Lower leg skin (tissue), 3 donors: Measurements from ENCODE around the gene GPC1.

Experiments
- CTCF ChIP-seq, 3 donors: fragments of 450-650 bp; IDR thresholded peaks; one replicate each; pipeline ENCODE4 v1.5.1; 2016; ENCODE audit warnings: antibody characterized with exemption in 3 of 3, mild to moderate bottlenecking in 3 of 3, moderate library complexity in 2 of 3
- POLR2A ChIP-seq, 2 donors: fragments of 450-650 bp; IDR thresholded peaks; one replicate each; pipeline ENCODE4 v1.6.1; 2016 to 2017; ENCODE audit warnings: antibody characterized with exemption in 2 of 2, mild to moderate bottlenecking in 1 of 2, moderate library complexity in 1 of 2

- TF ChIP-seq CTCF (IDR thresholded peaks at IDR 0.05) = no peak
- TF ChIP-seq POLR2A (IDR thresholded peaks at IDR 0.05) = no peak
Observed at GRCh38 chr2:240419723-240420122, 15.7 kb upstream of the GPC1 start.
